ENCODE results near the gene CBLL1.

The CBLL1 gene

GRCh38 chr7:107785170-107785569 is 41.2 kb downstream of the CBLL1 start:
- TF ChIP-seq CTCF (IDR thresholded peaks at IDR 0.05; ENCODE audit: borderline replicate concordance, insufficient read depth, low read depth, low read length): no peak

GRCh38 chr7:107785926-107786325 is 42.0 kb downstream of the CBLL1 start:
- no peak overlapping the region for H3K4me3 ChIP-seq (ENCODE audit: low read depth, low read length)
- TF ChIP-seq CTCF (IDR thresholded peaks at IDR 0.05; ENCODE audit: borderline replicate concordance, insufficient read depth, low read depth, low read length): no peak

More at GRCh38 chr7:107785170-107785569, 41.2 kb downstream of the CBLL1 start:
- no peak overlapping the region for H3K4me3 ChIP-seq (ENCODE audit: low read depth, low read length)

GRCh38 chr7:107788216-107788615 is 44.3 kb downstream of the CBLL1 start:
- H3K4me3 ChIP-seq (ENCODE audit: low read depth, low read length): no peak overlapping the region
- TF ChIP-seq CTCF (IDR thresholded peaks at IDR 0.05; ENCODE audit: borderline replicate concordance, insufficient read depth, low read depth, low read length): no peak

GRCh38 chr7:107788662-107789061 is 44.7 kb downstream of the CBLL1 start:
- H3K4me3 ChIP-seq (ENCODE audit: low read depth, low read length): no peak overlapping the region
- TF ChIP-seq CTCF (IDR thresholded peaks at IDR 0.05; ENCODE audit: borderline replicate concordance, insufficient read depth, low read depth, low read length): no peak

GRCh38 chr7:107789647-107790046 is 45.7 kb downstream of the CBLL1 start:
- TF ChIP-seq CTCF (IDR thresholded peaks at IDR 0.05; ENCODE audit: borderline replicate concordance, insufficient read depth, low read depth, low read length): no peak
- no peak overlapping the region for H3K4me3 ChIP-seq (ENCODE audit: low read depth, low read length)

- no peak for TF ChIP-seq CTCF (IDR thresholded peaks at IDR 0.05; ENCODE audit: borderline replicate concordance, insufficient read depth, low read depth, low read length)
- no peak overlapping the region for H3K4me3 ChIP-seq (ENCODE audit: low read depth, low read length)
Observed at GRCh38 chr7:107792364-107792763, 48.4 kb downstream of the CBLL1 start.

GRCh38 chr7:107799647-107800264 is 55.8 kb downstream of the CBLL1 start:
- TF ChIP-seq CTCF (IDR thresholded peaks at IDR 0.05; ENCODE audit: borderline replicate concordance, insufficient read depth, low read depth, low read length): no peak

More at GRCh38 chr7:107799647-107800264, 55.8 kb downstream of the CBLL1 start:
- no peak overlapping the region for H3K4me3 ChIP-seq (ENCODE audit: low read depth, low read length)
